Fibroblast of lung (primary cell): ENCODE measurements around the gene CTRL. TPM values are rescaled to one million over a fixed set of nuclear protein-coding genes. Genes with fewer than 3 reads are reported as not detected.

Experiments used
- DNase-seq, 2 donors: peaks; one replicate each; pipeline versions ENCODE4 v3.0.0 to v3.0.0-alpha.2; 2010; ENCODE audit warnings: low read depth in 2 of 2
- H2AFZ ChIP-seq: 2 replicates; pipeline ENCODE4 v1.5.1; 2012; ENCODE audit warnings: low read length, control low read depth, inconsistent platforms
- H3K27ac ChIP-seq: 2 replicates; pipeline ENCODE4 v1.5.1; 2011; ENCODE audit warnings: low read length, control low read depth; ENCODE audit not compliant: insufficient read depth
- H3K27me3 ChIP-seq: 2 replicates; pipeline ENCODE4 v1.5.1; 2011; ENCODE audit warnings: mild to moderate bottlenecking, low read length; ENCODE audit not compliant: control insufficient read depth, insufficient read depth
- H3K36me3 ChIP-seq: 2 replicates; pipeline ENCODE4 v1.5.1; 2011; ENCODE audit warnings: low read length; ENCODE audit not compliant: control insufficient read depth, insufficient read depth
- H3K4me1 ChIP-seq: 2 replicates; pipeline ENCODE4 v1.5.1; 2011; ENCODE audit warnings: low read length; ENCODE audit not compliant: control insufficient read depth, insufficient read depth; ENCODE audit errors: extremely low read depth
- H3K4me2 ChIP-seq: 2 replicates; pipeline ENCODE4 v1.5.1; 2011; ENCODE audit warnings: low read length, control low read depth; ENCODE audit not compliant: insufficient read depth; ENCODE audit errors: extremely low read depth
- H3K4me3 ChIP-seq, 4 experiments: fragments of 200-600 bp in 1 of 4; sonication (generic) in 1 of 4; replicated peaks in 1 of 4; 2 replicates each; pipeline ENCODE4 v1.5.1; 2011 to 2016; ENCODE audit warnings: low read length in 4 of 4, low read depth in 3 of 4, mild to moderate bottlenecking in 3 of 4, control low read depth in 2 of 4, inconsistent platforms in 1 of 4, mixed read lengths in 1 of 4; ENCODE audit not compliant: insufficient read depth in 1 of 4; ENCODE audit errors: control extremely low read depth in 1 of 4
- H3K79me2 ChIP-seq: 2 replicates; pipeline ENCODE4 v1.5.1; 2012; ENCODE audit warnings: mild to moderate bottlenecking, low read length, inconsistent platforms; ENCODE audit not compliant: control insufficient read depth, insufficient read depth
- H3K9ac ChIP-seq: 2 replicates; pipeline ENCODE4 v1.5.1; 2011; ENCODE audit warnings: mild to moderate bottlenecking, low read length, control low read depth; ENCODE audit not compliant: insufficient read depth
- H3K9me3 ChIP-seq: 2 replicates; pipeline ENCODE4 v1.5.1; 2012; ENCODE audit warnings: low read depth, low read length; ENCODE audit not compliant: control insufficient read depth, insufficient read depth
- H4K20me1 ChIP-seq: 2 replicates; pipeline ENCODE4 v1.5.1; 2011; ENCODE audit warnings: low read length; ENCODE audit not compliant: control insufficient read depth, insufficient read depth; ENCODE audit errors: extremely low read depth
- CTCF ChIP-seq, 2 donors: IDR thresholded peaks in 1 of 2; conservative IDR thresholded peaks in 1 of 2; 1 replicate in 1 of 2; 2 replicates in 1 of 2; pipeline ENCODE4 v1.5.1; 2011 to 2012; ENCODE audit warnings: low read length in 2 of 2, control low read depth in 1 of 2, inconsistent platforms in 1 of 2, low read depth in 1 of 2, mild to moderate bottlenecking in 1 of 2
- EZH2 ChIP-seq: IDR thresholded peaks from 2 replicates; pipeline ENCODE4 v1.5.1; 2012; ENCODE audit warnings: low read length, control low read depth, mild to moderate bottlenecking; ENCODE audit errors: missing control alignments
- polyA plus RNA-seq, 2 donors: library from polyadenylated mRNA; depleted of rRNA in 1 of 2; stranded (reverse) in 1 of 2; unstranded in 1 of 2; fragments of >200 nt; gene quantifications; 2 replicates each; pipeline ENCODE4 v1.2.1, GENCODE V29; 2011 to 2012; ENCODE audit warnings: missing spikeins in 1 of 2
- total RNA-seq: library from RNA; depleted of rRNA; stranded (reverse); fragments of >200 nt; gene quantifications from 2 replicates; pipeline ENCODE4 v1.2.1, GENCODE V29; 2014

CTRL gene
- total and polyA plus RNA-seq, 2 donors (not counting 1 experiment from before 2014, with no cell fraction given): 0.14 to 0.33 TPM

- H3K79me2 ChIP-seq: no peaks in the 10 kb centered on the region
- no peak overlapping the region for H3K4me3 ChIP-seq
- no peak overlapping the region for H2AFZ ChIP-seq
- H4K20me1 ChIP-seq: peaks cover 4% of the 10 kb centered on the region
- H3K4me2 ChIP-seq: no peak overlapping the region
- no peak overlapping the region for H3K9ac ChIP-seq
- H3K9me3 ChIP-seq: no peaks in the 10 kb centered on the region
- H3K4me1 ChIP-seq: peaks cover 6% of the 10 kb centered on the region
- no peak overlapping the region for H3K27ac ChIP-seq
- DNase-seq: no peak
- peaks cover 23% of the 10 kb centered on the region for H3K36me3 ChIP-seq
- TF ChIP-seq CTCF (conservative IDR thresholded peaks at IDR 0.05 in 1 of 2, IDR thresholded peaks at IDR 0.05 in 1 of 2; ENCODE audit: low read depth in 1 of 2, low read length in 2 of 2) (no peak), EZH2 (no peak)
- H3K27me3 ChIP-seq: no peaks in the 10 kb centered on the region
Measured at GRCh38 chr16:67885976-67886375, 45.7 kb downstream of the CTRL start.

- peaks cover 4% of the 10 kb centered on the region for H4K20me1 ChIP-seq
- TF ChIP-seq CTCF (conservative IDR thresholded peaks at IDR 0.05 in 1 of 2, IDR thresholded peaks at IDR 0.05 in 1 of 2; ENCODE audit: low read depth in 1 of 2, low read length in 2 of 2) (no peak), EZH2 (no peak)
- H3K4me2 ChIP-seq: no peak overlapping the region
- H2AFZ ChIP-seq: no peak overlapping the region
- DNase-seq: no peak
- H3K36me3 ChIP-seq: peaks cover 28% of the 10 kb centered on the region
- H3K79me2 ChIP-seq: no peaks in the 10 kb centered on the region
- H3K4me3 ChIP-seq: no peak overlapping the region
- H3K27me3 ChIP-seq: no peaks in the 10 kb centered on the region
- H3K9me3 ChIP-seq: no peaks in the 10 kb centered on the region
- no peak overlapping the region for H3K27ac ChIP-seq
- H3K4me1 ChIP-seq: peaks cover 6% of the 10 kb centered on the region
- H3K9ac ChIP-seq: no peak overlapping the region
Measured at GRCh38 chr16:67885545-67885944, 46.1 kb downstream of the CTRL start.

- Histone ChIP-seq H3K27ac (no peak within 1 kb of the TSS), H3K4me3 (no peak within 1 kb of the TSS), H3K9ac (no peak within 1 kb of the TSS), H3K9me3 (no peaks in the 10 kb centered on the region), H4K20me1 (peaks cover 4% of the 10 kb centered on the region), H3K36me3 (peaks cover 35% of the 10 kb centered on the region), H3K4me2 (peak within 1 kb of the TSS; percentile 1), H2AFZ (no peak within 1 kb of the TSS), H3K79me2 (no peaks in the 10 kb centered on the region), H3K4me1 (peaks cover 6% of the 10 kb centered on the region), H3K27me3 (no peaks in the 10 kb centered on the region)
- TF ChIP-seq EZH2 (no peak), CTCF (conservative IDR thresholded peaks at IDR 0.05 in 1 of 2, IDR thresholded peaks at IDR 0.05 in 1 of 2; ENCODE audit: low read depth in 1 of 2, low read length in 2 of 2) (no peak)
- DNase-seq: peak; percentile 84 to 91
Measured at GRCh38 chr16:67884684-67885083, 47.0 kb downstream of the CTRL start, which contains the start of gene NRN1L. TSS of gene NRN1L (plus strand) at chr16:67884885. CDS start at chr16:67884904, 19 bp downstream.
